Adrenal gland (tissue), 5 donors: ENCODE data around the gene FYCO1.

ENCODE experiments used
- POLR2A ChIP-seq, 2 donors: fragments of 450-650 bp; IDR thresholded peaks; one replicate each; pipeline ENCODE4 v1.6.1; 2017; ENCODE audit warnings: antibody characterized with exemption in 2 of 2, mild to moderate bottlenecking in 2 of 2, moderate library complexity in 1 of 2
- TF ChIP-seq, protein P1 (sequence below), 6 experiments: fragments of 450-650 bp in 4 of 6; fragments of 200-600 bp in 2 of 6; sonication (generic) in 1 of 6; IDR thresholded peaks; 1 replicate in 5 of 6; 2 replicates in 1 of 6; pipeline versions ENCODE4 v1.5.1 to v1.8.0; 2016 to 2021; ENCODE audit warnings: antibody characterized with exemption in 6 of 6, mild to moderate bottlenecking in 2 of 6, moderate library complexity in 1 of 6
- donor health status: DM: no; HTN: no; CAD: no.

DNA sequence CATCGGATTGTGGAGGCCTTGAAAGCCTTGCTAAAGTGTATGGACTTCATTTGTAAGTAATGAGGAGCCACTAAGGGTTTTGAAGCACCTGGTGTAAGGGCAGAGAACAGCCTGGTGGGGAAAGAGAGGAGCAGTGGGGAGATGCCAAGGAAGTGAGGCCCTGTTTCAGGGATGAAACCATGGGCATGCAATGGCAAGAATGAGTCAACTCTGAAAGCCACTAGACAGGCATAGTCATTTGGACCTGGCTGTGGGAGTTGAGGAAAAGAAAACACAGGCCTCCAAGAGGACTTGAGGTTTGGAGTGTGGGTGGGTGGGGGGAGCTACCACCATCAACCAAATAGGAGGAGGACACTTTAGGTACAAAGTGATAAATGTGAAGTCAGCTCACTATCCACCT is 24.1 kb upstream of the FYCO1 start:
- TF ChIP-seq, protein P1, sequence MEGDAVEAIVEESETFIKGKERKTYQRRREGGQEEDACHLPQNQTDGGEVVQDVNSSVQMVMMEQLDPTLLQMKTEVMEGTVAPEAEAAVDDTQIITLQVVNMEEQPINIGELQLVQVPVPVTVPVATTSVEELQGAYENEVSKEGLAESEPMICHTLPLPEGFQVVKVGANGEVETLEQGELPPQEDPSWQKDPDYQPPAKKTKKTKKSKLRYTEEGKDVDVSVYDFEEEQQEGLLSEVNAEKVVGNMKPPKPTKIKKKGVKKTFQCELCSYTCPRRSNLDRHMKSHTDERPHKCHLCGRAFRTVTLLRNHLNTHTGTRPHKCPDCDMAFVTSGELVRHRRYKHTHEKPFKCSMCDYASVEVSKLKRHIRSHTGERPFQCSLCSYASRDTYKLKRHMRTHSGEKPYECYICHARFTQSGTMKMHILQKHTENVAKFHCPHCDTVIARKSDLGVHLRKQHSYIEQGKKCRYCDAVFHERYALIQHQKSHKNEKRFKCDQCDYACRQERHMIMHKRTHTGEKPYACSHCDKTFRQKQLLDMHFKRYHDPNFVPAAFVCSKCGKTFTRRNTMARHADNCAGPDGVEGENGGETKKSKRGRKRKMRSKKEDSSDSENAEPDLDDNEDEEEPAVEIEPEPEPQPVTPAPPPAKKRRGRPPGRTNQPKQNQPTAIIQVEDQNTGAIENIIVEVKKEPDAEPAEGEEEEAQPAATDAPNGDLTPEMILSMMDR (IDR thresholded peaks at IDR 0.05): no peak
- no peak for TF ChIP-seq POLR2A (IDR thresholded peaks at IDR 0.05)
